MM.1S (cell line): ENCODE data around the gene TRAPPC12.

Source experiments
- DNase-seq: peaks from one replicate; pipeline ENCODE4 v3.0.0-alpha.2; 2015
- H2AFZ ChIP-seq: fragments of 300-600 bp; sonication (generic); 2 replicates; pipeline ENCODE4 v1.6.0; 2016; ENCODE audit warnings: antibody characterized with exemption, low read length
- H3F3A ChIP-seq: fragments of 300-600 bp; sonication (generic); 2 replicates; pipeline ENCODE4 v1.6.1; 2016; ENCODE audit warnings: mild to moderate bottlenecking, antibody characterized with exemption, low read length, moderate library complexity, mixed read lengths; ENCODE audit not compliant: insufficient read depth
- H3K27ac ChIP-seq: fragments of 300-600 bp; sonication (generic); 2 replicates; pipeline ENCODE4 v1.5.1; 2016; ENCODE audit warnings: mild to moderate bottlenecking, low read length
- H3K27me3 ChIP-seq: fragments of 300-600 bp; sonication (generic); replicated peaks from 2 replicates; pipeline ENCODE4 v1.6.0; 2016; ENCODE audit warnings: low read length; ENCODE audit not compliant: insufficient read depth
- H3K36me3 ChIP-seq: fragments of 300-600 bp; sonication (generic); replicated peaks from 2 replicates; pipeline ENCODE4 v1.6.1; 2016; ENCODE audit warnings: mild to moderate bottlenecking, low read length, mixed read lengths; ENCODE audit not compliant: insufficient read depth
- H3K4me1 ChIP-seq: fragments of 300-600 bp; sonication (generic); 2 replicates; pipeline ENCODE4 v1.6.1; 2016; ENCODE audit warnings: low read length, mixed read lengths
- H3K4me2 ChIP-seq: fragments of 300-600 bp; sonication (generic); 2 replicates; pipeline ENCODE4 v1.6.0; 2016; ENCODE audit warnings: low read depth, low read length
- H3K4me3 ChIP-seq: fragments of 300-600 bp; sonication (generic); 2 replicates; pipeline ENCODE4 v1.5.1; 2016; ENCODE audit warnings: low read length, mixed read lengths
- H3K79me2 ChIP-seq: fragments of 300-600 bp; sonication (generic); 2 replicates; pipeline ENCODE4 v1.6.1; 2016; ENCODE audit warnings: mixed run types, low read length, mixed read lengths
- H3K9ac ChIP-seq: fragments of 300-600 bp; sonication (generic); 2 replicates; pipeline ENCODE4 v1.6.1; 2016; ENCODE audit warnings: low read length, mixed read lengths
- H3K9me2 ChIP-seq: fragments of 300-600 bp; sonication (generic); replicated peaks from 2 replicates; pipeline ENCODE4 v1.6.1; 2016; ENCODE audit warnings: mild to moderate bottlenecking, low read length, mixed read lengths; ENCODE audit not compliant: insufficient read depth
- H3K9me3 ChIP-seq: fragments of 300-600 bp; sonication (generic); replicated peaks from 2 replicates; pipeline ENCODE4 v1.6.1; 2016; ENCODE audit warnings: mild to moderate bottlenecking, low read length, mixed read lengths; ENCODE audit not compliant: insufficient read depth
- H4K20me1 ChIP-seq: fragments of 300-600 bp; sonication (generic); 2 replicates; pipeline ENCODE4 v1.6.1; 2016; ENCODE audit warnings: mild to moderate bottlenecking, low read length, moderate library complexity, mixed read lengths; ENCODE audit not compliant: insufficient read depth
- EZH2 ChIP-seq: fragments of 300-600 bp; sonication (generic); optimal IDR thresholded peaks from 2 replicates; pipeline ENCODE3; 2017; ENCODE audit warnings: low read depth, mild to moderate bottlenecking, antibody characterized with exemption, low read length, mixed read lengths
- EZH2phosphoT487 ChIP-seq: fragments of 300-600 bp; sonication (generic); IDR thresholded peaks from 2 replicates; pipeline ENCODE4 v1.6.1; 2018; ENCODE audit warnings: antibody characterized with exemption, low read length
- TF ChIP-seq, protein P1 (sequence below): fragments of 300-600 bp; sonication (generic); IDR thresholded peaks from 2 replicates; pipeline ENCODE4 v1.5.1; 2016; ENCODE audit warnings: antibody characterized with exemption, low read length, mixed read lengths

The TRAPPC12 gene

DNA sequence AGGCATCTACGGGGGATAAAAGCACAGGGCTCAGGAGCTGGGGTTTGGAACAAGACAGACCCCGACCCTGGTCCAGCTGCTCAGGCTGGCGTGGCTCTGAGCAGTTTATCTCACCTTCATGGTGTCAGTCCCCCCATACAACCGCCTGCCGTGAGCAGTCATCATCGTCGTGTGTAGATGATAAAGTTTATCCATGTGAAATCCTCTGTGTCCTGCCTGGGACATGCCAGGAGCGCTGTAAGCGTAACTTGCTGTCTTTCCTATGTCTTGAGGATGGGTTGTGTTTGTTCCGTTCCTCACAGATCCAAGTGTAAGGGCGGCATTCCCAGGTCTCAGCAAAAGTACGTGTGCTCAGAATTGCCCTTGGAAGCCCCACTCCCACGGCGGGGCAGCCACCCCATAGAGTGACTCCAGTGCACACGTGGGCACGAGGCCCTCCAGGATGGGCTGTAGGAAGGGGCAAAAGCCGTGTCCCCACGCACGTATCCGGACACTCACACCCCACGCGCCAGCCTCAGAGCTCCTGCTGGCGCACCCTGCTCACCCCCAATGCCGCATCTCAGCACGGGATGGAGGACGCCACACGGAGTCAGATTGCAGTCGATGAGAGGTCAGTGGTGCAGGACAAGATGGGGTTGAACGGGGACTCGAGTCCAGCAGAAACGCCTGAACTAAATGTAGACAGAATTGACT lies 88.9 kb downstream of the TRAPPC12 start:
- Histone ChIP-seq H3K9me3 (no peaks in the 10 kb centered on the region), H3K4me1 (no peaks in the 10 kb centered on the region), H3K27me3 (no peaks in the 10 kb centered on the region), H3K79me2 (no peaks in the 10 kb centered on the region), H3K4me3 (no peak overlapping the region), H3F3A (no peaks in the 10 kb centered on the region), H3K9me2 (no peaks in the 10 kb centered on the region), H3K36me3 (no peaks in the 10 kb centered on the region), H3K4me2 (no peak overlapping the region), H4K20me1 (no peaks in the 10 kb centered on the region), H2AFZ (no peak overlapping the region), H3K9ac (no peak overlapping the region), H3K27ac (no peak overlapping the region)
- no peak for DNase-seq
- TF ChIP-seq, protein P1, sequence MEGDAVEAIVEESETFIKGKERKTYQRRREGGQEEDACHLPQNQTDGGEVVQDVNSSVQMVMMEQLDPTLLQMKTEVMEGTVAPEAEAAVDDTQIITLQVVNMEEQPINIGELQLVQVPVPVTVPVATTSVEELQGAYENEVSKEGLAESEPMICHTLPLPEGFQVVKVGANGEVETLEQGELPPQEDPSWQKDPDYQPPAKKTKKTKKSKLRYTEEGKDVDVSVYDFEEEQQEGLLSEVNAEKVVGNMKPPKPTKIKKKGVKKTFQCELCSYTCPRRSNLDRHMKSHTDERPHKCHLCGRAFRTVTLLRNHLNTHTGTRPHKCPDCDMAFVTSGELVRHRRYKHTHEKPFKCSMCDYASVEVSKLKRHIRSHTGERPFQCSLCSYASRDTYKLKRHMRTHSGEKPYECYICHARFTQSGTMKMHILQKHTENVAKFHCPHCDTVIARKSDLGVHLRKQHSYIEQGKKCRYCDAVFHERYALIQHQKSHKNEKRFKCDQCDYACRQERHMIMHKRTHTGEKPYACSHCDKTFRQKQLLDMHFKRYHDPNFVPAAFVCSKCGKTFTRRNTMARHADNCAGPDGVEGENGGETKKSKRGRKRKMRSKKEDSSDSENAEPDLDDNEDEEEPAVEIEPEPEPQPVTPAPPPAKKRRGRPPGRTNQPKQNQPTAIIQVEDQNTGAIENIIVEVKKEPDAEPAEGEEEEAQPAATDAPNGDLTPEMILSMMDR: no peak
- TF ChIP-seq EZH2: no peak
- TF ChIP-seq EZH2phosphoT487: no peak

DNA sequence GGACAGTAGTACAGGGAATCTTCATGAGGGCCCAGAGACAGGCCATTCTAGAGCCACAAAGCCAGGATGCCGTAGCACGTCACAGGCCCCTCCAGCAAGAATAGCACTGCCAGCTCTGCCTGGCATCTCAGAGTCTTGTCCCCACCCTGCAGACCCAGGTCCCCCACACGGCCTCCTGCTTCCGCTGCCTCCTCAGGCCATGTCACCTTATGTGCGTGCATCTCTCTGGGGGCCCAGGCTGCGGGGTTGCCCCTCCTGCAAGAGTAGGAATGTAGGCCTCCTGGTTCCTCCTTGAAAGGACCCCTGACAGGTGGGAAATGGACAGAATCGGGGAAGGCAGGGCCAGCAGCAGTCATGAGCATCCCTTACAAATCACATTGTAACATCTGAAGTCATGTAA lies 90.0 kb downstream of the TRAPPC12 start:
- DNase-seq: no peak
- no peak overlapping the region for H3K9ac ChIP-seq
- H3K27me3 ChIP-seq: no peaks in the 10 kb centered on the region
- TF ChIP-seq EZH2phosphoT487 (no peak), EZH2 (no peak)
- TF ChIP-seq, protein P1: no peak
- H4K20me1 ChIP-seq: no peaks in the 10 kb centered on the region
- no peaks in the 10 kb centered on the region for H3K79me2 ChIP-seq
- H2AFZ ChIP-seq: no peak overlapping the region
- H3K9me2 ChIP-seq: no peaks in the 10 kb centered on the region
- H3K9me3 ChIP-seq: no peaks in the 10 kb centered on the region
- no peaks in the 10 kb centered on the region for H3F3A ChIP-seq
- H3K36me3 ChIP-seq: no peaks in the 10 kb centered on the region
- H3K4me1 ChIP-seq: no peaks in the 10 kb centered on the region
- H3K4me2 ChIP-seq: no peak overlapping the region
- H3K27ac ChIP-seq: no peak overlapping the region
- no peak overlapping the region for H3K4me3 ChIP-seq

DNA sequence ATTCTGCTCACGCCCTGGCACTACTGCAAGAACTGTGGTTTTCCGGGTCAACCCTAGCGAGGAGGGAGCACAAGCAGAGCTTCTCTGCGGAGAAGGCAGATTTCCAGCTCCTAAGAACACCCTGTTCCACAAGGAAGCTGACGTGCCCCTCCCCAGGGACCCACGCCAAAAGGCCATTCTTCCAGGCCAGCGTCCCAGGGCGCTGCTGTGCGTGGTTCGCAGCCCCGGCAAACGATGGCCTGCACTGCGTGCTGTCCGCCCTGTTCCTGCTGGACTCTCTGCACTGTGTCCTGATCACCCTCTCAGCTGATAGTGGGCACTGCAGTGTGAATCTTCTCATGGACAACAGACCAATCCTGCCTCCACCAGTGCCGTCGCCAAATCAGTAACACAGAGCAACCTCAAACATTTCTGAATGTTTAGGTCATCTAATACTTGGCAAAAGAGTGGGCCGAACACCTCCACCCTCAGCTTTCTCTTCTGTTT lies 90.7 kb downstream of the TRAPPC12 start:
- no peaks in the 10 kb centered on the region for H3K9me3 ChIP-seq
- H3F3A ChIP-seq: no peaks in the 10 kb centered on the region
- DNase-seq: no peak
- TF ChIP-seq, protein P1: no peak
- no peak for TF ChIP-seq EZH2phosphoT487
- TF ChIP-seq EZH2: no peak
- H3K4me3 ChIP-seq: no peak overlapping the region
- no peaks in the 10 kb centered on the region for H3K27me3 ChIP-seq
- no peak overlapping the region for H3K4me2 ChIP-seq
- no peaks in the 10 kb centered on the region for H4K20me1 ChIP-seq
- no peak overlapping the region for H3K27ac ChIP-seq
- no peak overlapping the region for H3K9ac ChIP-seq
- no peak overlapping the region for H2AFZ ChIP-seq
- H3K9me2 ChIP-seq: no peaks in the 10 kb centered on the region
- no peaks in the 10 kb centered on the region for H3K79me2 ChIP-seq
- no peaks in the 10 kb centered on the region for H3K36me3 ChIP-seq
- no peaks in the 10 kb centered on the region for H3K4me1 ChIP-seq
